Ishikawa (cell line): Measurements from ENCODE around the gene ANKMY1.

Experiments used
- CEBPB ChIP-seq: IDR thresholded peaks from 2 replicates; pipeline ENCODE4 v1.6.1; 2012
- CREB1 ChIP-seq: IDR thresholded peaks from 2 replicates; pipeline ENCODE4 v1.6.1; 2012; ENCODE audit warnings: low read depth
- EGR1 ChIP-seq: IDR thresholded peaks from 2 replicates; pipeline ENCODE4 v1.6.1; 2012
- EP300 ChIP-seq: IDR thresholded peaks from 2 replicates; pipeline ENCODE4 v1.6.1; 2012; ENCODE audit warnings: borderline replicate concordance
- FOXM1 ChIP-seq: IDR thresholded peaks from 2 replicates; pipeline ENCODE4 v1.6.1; 2012; ENCODE audit warnings: low read depth, borderline replicate concordance
- NFIC ChIP-seq: IDR thresholded peaks from 2 replicates; pipeline ENCODE4 v1.6.1; 2012
- RAD21 ChIP-seq: IDR thresholded peaks from 2 replicates; pipeline ENCODE4 v1.6.1; 2012; ENCODE audit warnings: low read depth
- TAF1 ChIP-seq: IDR thresholded peaks from 2 replicates; pipeline ENCODE4 v1.6.1; 2012; ENCODE audit warnings: low read depth, mild to moderate bottlenecking
- TCF12 ChIP-seq: IDR thresholded peaks from 2 replicates; pipeline ENCODE4 v1.6.1; 2012; ENCODE audit warnings: low read depth
- YY1 ChIP-seq: IDR thresholded peaks from 2 replicates; pipeline ENCODE4 v1.6.1; 2012; ENCODE audit warnings: low read depth
- TF ChIP-seq, protein P1 (sequence below): IDR thresholded peaks from 2 replicates; pipeline ENCODE4 v1.6.1; 2012; ENCODE audit warnings: low read depth, mild to moderate bottlenecking
- TF ChIP-seq, protein P2 (sequence below): IDR thresholded peaks from 2 replicates; pipeline ENCODE4 v1.6.1; 2012
- TF ChIP-seq, protein P3 (sequence below): IDR thresholded peaks from 2 replicates; pipeline ENCODE4 v1.6.1; 2012

DNA sequence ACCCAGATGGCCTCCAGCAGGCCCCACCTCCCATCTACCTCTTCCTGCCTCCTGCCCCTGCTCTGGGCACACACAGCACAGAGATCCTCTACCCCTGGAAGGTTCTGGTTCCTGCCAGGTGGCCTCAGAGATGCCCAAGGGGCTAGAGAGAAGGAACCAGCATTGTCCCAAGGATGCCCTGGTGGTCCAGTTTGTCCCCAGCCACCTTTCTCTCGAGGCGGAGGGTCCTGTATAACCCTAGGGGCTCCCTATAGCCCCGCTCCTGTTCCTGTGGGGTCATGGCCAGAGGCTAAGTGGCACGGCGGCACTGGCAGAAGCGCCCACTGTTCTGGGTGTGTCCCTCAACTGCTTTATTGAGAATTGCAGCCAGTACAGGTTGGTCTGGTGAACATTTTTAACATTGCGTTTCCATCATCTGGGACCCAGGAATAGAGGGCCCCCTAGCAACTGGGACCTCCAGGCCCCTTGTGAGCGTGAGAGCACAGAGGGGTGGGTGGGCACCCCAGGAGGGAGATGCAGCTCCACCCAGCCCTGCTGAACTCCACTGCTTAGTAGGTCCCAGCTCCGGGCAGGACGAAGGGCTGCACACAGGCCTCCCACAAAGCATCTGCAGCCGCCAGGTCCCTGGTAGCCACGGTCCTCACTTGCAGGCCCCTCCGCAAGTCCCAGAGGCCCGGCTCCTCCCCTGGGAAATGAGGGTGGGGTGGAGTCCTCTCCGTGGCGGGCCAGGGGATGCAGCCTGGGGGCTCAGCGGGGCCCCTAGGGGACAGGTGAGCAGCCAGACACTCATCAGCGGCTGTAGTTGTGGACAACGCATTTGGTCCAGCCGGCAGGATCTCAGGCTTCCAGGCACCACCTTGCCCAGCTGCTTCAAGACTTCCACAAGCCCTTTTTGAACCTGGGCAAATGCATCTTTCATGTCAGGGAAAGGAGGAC is 89.2 kb downstream of the ANKMY1 start:
- TF ChIP-seq NFIC: no peak
- TF ChIP-seq CEBPB: no peak
- no peak for TF ChIP-seq YY1
- no peak for TF ChIP-seq EP300
- TF ChIP-seq RAD21: no peak
- TF ChIP-seq, protein P1, sequence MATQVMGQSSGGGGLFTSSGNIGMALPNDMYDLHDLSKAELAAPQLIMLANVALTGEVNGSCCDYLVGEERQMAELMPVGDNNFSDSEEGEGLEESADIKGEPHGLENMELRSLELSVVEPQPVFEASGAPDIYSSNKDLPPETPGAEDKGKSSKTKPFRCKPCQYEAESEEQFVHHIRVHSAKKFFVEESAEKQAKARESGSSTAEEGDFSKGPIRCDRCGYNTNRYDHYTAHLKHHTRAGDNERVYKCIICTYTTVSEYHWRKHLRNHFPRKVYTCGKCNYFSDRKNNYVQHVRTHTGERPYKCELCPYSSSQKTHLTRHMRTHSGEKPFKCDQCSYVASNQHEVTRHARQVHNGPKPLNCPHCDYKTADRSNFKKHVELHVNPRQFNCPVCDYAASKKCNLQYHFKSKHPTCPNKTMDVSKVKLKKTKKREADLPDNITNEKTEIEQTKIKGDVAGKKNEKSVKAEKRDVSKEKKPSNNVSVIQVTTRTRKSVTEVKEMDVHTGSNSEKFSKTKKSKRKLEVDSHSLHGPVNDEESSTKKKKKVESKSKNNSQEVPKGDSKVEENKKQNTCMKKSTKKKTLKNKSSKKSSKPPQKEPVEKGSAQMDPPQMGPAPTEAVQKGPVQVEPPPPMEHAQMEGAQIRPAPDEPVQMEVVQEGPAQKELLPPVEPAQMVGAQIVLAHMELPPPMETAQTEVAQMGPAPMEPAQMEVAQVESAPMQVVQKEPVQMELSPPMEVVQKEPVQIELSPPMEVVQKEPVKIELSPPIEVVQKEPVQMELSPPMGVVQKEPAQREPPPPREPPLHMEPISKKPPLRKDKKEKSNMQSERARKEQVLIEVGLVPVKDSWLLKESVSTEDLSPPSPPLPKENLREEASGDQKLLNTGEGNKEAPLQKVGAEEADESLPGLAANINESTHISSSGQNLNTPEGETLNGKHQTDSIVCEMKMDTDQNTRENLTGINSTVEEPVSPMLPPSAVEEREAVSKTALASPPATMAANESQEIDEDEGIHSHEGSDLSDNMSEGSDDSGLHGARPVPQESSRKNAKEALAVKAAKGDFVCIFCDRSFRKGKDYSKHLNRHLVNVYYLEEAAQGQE: no peak
- TF ChIP-seq, protein P2, sequence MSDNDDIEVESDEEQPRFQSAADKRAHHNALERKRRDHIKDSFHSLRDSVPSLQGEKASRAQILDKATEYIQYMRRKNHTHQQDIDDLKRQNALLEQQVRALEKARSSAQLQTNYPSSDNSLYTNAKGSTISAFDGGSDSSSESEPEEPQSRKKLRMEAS: no peak
- TF ChIP-seq EGR1: no peak
- TF ChIP-seq TAF1: no peak
- TF ChIP-seq CREB1: no peak
- TF ChIP-seq FOXM1: no peak
- TF ChIP-seq, protein P3, sequence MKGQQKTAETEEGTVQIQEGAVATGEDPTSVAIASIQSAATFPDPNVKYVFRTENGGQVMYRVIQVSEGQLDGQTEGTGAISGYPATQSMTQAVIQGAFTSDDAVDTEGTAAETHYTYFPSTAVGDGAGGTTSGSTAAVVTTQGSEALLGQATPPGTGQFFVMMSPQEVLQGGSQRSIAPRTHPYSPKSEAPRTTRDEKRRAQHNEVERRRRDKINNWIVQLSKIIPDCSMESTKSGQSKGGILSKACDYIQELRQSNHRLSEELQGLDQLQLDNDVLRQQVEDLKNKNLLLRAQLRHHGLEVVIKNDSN: no peak
- no peak for TF ChIP-seq TCF12
